ENCODE results near the gene ANKRD16.

The ANKRD16 gene

DNA sequence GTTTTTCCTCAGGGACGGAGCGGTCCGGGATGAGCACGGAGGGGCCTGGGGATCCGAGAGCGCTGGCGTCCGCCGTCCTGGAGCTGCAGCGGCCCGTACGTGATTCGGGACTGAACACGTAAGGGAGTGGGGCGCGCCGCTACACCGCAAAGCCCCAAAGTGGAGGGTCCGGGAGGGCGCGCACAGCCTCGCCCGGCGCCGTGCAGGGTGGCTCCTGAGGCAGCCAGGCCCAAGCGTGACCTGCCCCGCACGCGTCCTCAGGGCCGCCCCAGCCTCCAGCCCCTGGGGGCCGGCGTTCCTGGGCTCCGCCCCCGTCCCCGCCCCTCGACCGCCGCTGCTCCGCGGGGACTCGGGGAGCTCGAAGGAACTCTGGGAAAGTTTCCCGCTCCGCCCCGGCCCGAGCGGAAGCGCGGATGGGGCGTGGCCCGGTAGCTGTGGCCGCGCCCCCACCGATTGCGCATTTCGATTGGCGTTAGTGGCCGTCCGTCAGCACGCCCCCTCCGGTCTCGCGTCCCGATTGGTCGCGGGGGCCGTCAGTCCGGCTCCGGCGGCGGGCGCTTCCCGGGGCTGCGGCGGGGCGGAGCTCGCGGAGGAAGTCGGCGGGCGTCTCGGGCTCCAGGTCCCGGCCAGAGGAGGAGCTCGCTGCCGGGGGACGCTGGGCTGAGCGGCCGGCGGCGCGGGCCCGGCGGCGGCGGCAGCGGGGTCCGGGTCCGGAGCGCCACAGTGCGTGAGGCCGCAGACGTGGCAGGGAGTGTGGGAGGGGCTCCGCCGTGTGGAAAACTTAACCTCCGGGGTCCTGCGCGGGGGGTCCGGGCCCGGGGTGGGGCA, at the start of gene ANKRD16, which contains the start of gene FBH1:
Gene ANKRD16, minus strand, starts transcription at position 270 of the 828 bp plus-strand sequence. CDS start 539 bp downstream, outside the sequence.
Gene FBH1, plus strand, starts transcription at position 620 of the 828 bp plus-strand sequence. Its CDS starts 103 bp downstream, at position 723.
- Histone ChIP-seq H3K9me3 (ENCODE audit: severe bottlenecking) (no peaks in the 10 kb centered on the region), H3K27me3 (ENCODE audit: insufficient read depth, low read depth, severe bottlenecking) (no peaks in the 10 kb centered on the region), H3K4me3 (ENCODE audit: low read depth, low read length) (peak within 1 kb of the TSS; percentile 84), H3K27ac (peak within 1 kb of the TSS; percentile 65), H3K36me3 (no peaks in the 10 kb centered on the region; the same call in 1 of the 2 replicates)
- TF ChIP-seq, protein P1, sequence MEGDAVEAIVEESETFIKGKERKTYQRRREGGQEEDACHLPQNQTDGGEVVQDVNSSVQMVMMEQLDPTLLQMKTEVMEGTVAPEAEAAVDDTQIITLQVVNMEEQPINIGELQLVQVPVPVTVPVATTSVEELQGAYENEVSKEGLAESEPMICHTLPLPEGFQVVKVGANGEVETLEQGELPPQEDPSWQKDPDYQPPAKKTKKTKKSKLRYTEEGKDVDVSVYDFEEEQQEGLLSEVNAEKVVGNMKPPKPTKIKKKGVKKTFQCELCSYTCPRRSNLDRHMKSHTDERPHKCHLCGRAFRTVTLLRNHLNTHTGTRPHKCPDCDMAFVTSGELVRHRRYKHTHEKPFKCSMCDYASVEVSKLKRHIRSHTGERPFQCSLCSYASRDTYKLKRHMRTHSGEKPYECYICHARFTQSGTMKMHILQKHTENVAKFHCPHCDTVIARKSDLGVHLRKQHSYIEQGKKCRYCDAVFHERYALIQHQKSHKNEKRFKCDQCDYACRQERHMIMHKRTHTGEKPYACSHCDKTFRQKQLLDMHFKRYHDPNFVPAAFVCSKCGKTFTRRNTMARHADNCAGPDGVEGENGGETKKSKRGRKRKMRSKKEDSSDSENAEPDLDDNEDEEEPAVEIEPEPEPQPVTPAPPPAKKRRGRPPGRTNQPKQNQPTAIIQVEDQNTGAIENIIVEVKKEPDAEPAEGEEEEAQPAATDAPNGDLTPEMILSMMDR (IDR thresholded peaks at IDR 0.05; ENCODE audit: low read depth, low read length) = no peak
- peak; percentile 92 for DNase-seq

DNA sequence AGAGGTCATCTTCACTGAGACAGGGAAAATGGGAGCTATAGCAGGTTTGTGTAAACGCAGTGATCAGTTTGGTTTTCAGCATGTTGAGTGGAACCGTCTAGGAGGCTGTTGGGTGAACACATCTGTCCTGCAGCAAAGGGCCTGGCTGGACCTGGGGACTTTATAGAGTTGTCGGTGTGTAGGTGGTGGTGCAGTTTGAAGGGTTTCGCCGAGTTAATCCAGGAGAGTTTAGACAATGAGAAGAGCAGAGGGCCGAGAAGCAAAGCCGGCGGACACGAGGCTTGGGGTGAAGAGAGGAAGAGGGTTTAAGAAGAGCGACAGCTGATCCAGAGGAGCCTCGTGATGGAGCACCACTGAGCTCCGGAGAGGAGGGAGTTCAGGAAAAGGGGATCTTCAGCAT, 48.6 kb upstream of the ANKRD16 start:
- DNase-seq = no peak
- TF ChIP-seq, protein P1 (IDR thresholded peaks at IDR 0.05; ENCODE audit: low read depth, low read length) = no peak
- no peaks in the 10 kb centered on the region for H3K36me3 ChIP-seq

DNA sequence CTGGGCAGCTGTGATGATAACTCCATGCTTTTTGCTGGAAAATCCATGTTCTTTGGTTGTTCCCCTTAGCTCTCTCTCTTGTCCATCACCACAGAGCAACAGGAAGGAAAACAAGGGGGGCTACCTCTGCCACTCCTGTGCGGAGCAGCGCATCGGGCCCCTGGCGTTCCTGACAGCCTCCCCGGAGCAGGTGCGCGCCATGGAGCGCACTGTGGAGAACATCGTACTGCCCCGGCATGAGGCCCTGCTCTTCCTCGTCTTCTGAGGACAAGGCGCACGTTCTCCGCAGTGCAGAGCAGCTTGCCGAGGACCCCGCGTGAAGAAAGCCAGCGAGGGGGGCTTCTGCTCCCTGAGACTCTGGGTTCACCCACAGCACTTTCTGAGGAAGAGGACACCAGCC, 47.3 kb upstream of the ANKRD16 start:
- no peak for DNase-seq
- Histone ChIP-seq H3K36me3 (no peaks in the 10 kb centered on the region), H3K27ac (no peak overlapping the region), H3K4me3 (ENCODE audit: low read depth, low read length) (no peak overlapping the region), H3K9me3 (ENCODE audit: severe bottlenecking) (no peaks in the 10 kb centered on the region), H3K27me3 (ENCODE audit: insufficient read depth, low read depth, severe bottlenecking) (no peaks in the 10 kb centered on the region)
- TF ChIP-seq, protein P1 (IDR thresholded peaks at IDR 0.05; ENCODE audit: low read depth, low read length) = no peak

More for the DNA sequence above, 48.6 kb upstream of the ANKRD16 start:
- Histone ChIP-seq H3K9me3 (ENCODE audit: severe bottlenecking) (no peaks in the 10 kb centered on the region), H3K27ac (no peak overlapping the region), H3K4me3 (ENCODE audit: low read depth, low read length) (no peak overlapping the region), H3K27me3 (ENCODE audit: insufficient read depth, low read depth, severe bottlenecking) (no peaks in the 10 kb centered on the region)

DNA sequence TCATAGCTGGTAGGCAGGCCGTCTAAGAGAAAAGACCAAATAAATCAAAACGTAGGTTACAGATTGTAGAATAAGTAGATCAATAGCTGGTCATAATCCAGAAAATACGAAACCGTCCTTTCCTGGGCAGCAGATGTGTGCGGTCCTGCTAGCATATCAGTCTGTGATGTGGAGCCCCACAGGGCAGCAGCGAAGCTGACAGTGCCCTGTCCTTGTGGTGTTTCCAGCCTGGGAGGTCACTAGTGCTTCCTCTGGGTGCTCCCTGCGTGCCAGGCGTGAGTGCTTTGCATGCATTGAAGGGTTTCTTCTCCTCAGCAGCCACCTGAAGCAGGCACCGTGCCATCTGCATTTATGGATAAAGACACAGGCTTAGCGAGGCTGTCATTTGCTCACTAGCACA, 45.9 kb upstream of the ANKRD16 start:
- DNase-seq = no peak
- Histone ChIP-seq H3K4me3 (ENCODE audit: low read depth, low read length) (no peak overlapping the region), H3K27ac (no peak overlapping the region), H3K27me3 (ENCODE audit: insufficient read depth, low read depth, severe bottlenecking) (no peaks in the 10 kb centered on the region), H3K36me3 (no peaks in the 10 kb centered on the region), H3K9me3 (ENCODE audit: severe bottlenecking) (no peaks in the 10 kb centered on the region)
- TF ChIP-seq, protein P1 (IDR thresholded peaks at IDR 0.05; ENCODE audit: low read depth, low read length) = no peak

DNA sequence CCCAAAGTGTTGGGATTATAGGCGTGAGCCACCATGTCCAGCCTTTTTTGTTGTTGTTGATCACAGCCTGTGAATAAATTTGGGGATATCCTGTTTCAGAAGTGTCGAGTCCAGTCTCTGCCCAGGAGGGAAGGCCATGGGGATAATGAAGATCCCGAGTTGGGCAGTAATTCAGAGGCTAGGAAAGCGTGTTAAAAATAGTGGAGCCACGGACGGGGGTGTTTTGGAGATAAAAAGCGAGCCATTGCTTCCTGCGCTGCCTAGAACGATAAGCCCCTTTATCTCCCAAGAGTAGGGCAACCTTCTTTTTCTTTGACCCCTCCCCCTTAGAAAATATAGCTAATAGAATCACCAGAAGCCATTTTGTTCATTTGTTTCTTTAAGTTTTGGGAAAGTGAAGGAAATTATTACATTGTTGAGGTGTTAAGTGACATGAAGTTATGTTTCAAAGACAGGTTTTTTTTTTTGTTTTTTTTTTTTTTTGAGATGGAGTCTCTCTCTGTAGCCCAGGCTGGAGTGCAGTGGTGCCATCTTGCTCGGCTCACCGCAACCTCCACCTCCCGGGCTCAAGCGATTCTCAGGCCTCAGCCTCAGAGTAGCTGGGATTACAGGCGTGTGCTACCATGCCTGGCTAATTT, 44.3 kb upstream of the ANKRD16 start:
- H3K27me3 ChIP-seq (ENCODE audit: insufficient read depth, low read depth, severe bottlenecking) = no peaks in the 10 kb centered on the region
- no peak overlapping the region for H3K27ac ChIP-seq
- no peaks in the 10 kb centered on the region for H3K9me3 ChIP-seq (ENCODE audit: severe bottlenecking)
- TF ChIP-seq, protein P1 (IDR thresholded peaks at IDR 0.05; ENCODE audit: low read depth, low read length) = no peak
- no peak overlapping the region for H3K4me3 ChIP-seq (ENCODE audit: low read depth, low read length)
- no peaks in the 10 kb centered on the region for H3K36me3 ChIP-seq
- DNase-seq = no peak
